ENCODE results near the gene CYP2A7.
"Not testable (repeated sequence)": the region's sequence is repeated elsewhere in the genome, so short reads cannot be mapped to it uniquely, and the experiment has no call there.

DNA sequence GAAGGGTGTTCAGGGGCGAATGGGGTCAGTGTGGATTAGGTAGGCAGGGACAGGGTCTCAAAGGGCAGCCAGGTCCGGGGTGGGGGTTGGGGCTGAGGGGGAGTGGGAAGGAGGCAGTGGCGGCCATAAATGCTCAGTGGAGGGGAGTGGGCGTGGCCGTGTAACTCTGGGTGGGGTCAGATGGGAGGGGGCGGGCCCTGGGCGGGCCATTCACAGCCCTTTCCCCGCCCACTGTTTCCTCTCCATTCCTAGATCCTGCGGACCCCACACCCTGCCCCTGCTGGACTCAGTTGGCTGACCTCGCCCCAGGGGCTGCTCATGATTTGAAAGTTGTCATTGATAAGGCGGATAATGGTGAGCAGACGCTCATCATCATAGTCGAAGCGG is 55.7 kb downstream of the CYP2A7 start:
- TF ChIP-seq, protein P1, sequence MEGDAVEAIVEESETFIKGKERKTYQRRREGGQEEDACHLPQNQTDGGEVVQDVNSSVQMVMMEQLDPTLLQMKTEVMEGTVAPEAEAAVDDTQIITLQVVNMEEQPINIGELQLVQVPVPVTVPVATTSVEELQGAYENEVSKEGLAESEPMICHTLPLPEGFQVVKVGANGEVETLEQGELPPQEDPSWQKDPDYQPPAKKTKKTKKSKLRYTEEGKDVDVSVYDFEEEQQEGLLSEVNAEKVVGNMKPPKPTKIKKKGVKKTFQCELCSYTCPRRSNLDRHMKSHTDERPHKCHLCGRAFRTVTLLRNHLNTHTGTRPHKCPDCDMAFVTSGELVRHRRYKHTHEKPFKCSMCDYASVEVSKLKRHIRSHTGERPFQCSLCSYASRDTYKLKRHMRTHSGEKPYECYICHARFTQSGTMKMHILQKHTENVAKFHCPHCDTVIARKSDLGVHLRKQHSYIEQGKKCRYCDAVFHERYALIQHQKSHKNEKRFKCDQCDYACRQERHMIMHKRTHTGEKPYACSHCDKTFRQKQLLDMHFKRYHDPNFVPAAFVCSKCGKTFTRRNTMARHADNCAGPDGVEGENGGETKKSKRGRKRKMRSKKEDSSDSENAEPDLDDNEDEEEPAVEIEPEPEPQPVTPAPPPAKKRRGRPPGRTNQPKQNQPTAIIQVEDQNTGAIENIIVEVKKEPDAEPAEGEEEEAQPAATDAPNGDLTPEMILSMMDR (IDR thresholded peaks at IDR 0.05) = not testable (repeated sequence)
- not testable (repeated sequence) for TF ChIP-seq EP300 (IDR thresholded peaks at IDR 0.05)
